GM12878 (cell line): Measurements from ENCODE around the gene RYK. TPM values are rescaled to one million over a fixed set of nuclear protein-coding genes. Genes with fewer than 3 reads are reported as not detected.

Experiments used
- ATAC-seq: fragments of 200-7000 bp; cut with Tn5 transposase; 3 replicates; pipeline ENCODE4 v1.9.1; 2020; ENCODE audit warnings: mild to moderate bottlenecking, moderate library complexity
- BruUV-seq: library from RNA; stranded (reverse); fragments of 400-500 nt; replicated peaks from 2 replicates; lab custom pipeline; 2021; lab: Mats Ljungman, UMichigan
- CTCF ChIA-PET: fragments of 300-600 bp; sonication (Branson Sonifier 250); formaldehyde crosslinking; extraction: SDS; loops from one replicate; lab custom pipeline; 2021; ENCODE audit warnings: inconsistent platforms; lab: Yijun Ruan, JAX
- POLR2A ChIA-PET: fragments of 350-600 bp; formaldehyde crosslinking; extraction: SDS; loops from one replicate; lab custom pipeline; 2021; ENCODE audit warnings: inconsistent platforms; lab: Charles Lee
- RAD21 ChIA-PET: fragments of 300-600 bp; sonication (Branson Sonifier 250); formaldehyde crosslinking; loops from one replicate; lab custom pipeline; 2023; ENCODE audit warnings: antibody characterized with exemption; ENCODE audit not compliant: unreplicated experiment; lab: Charles Lee
- SMC1A ChIA-PET: fragments of 300-600 bp; sonication (Branson Sonifier 250); formaldehyde crosslinking; loops from one replicate; lab custom pipeline; 2023; ENCODE audit not compliant: unreplicated experiment, uncharacterized antibody; lab: Charles Lee
- DNase-seq: peaks from one replicate; pipeline ENCODE4 v3.0.0-alpha.2; 2011; ENCODE audit warnings: low read depth, low spot score
- FAIRE-seq: peaks from 3 replicates; lab custom pipeline; 2011; peaks lifted over from hg19 to GRCh38; lab: Jason Lieb, UNC
- H2AFZ ChIP-seq: 2 replicates; pipeline ENCODE4 v1.6.0; 2011; ENCODE audit warnings: low read depth, low read length, control low read depth; ENCODE audit not compliant: control insufficient read depth
- H3K27ac ChIP-seq: 2 replicates; pipeline ENCODE4 v1.5.1; 2011; ENCODE audit warnings: control low read depth; ENCODE audit not compliant: control insufficient read depth, insufficient read depth
- H3K27me3 ChIP-seq, 2 experiments: replicated peaks in 1 of 2; 2 replicates each; pipeline versions ENCODE4 v1.6.0 to v1.6.1; 2011; ENCODE audit warnings: low read length in 1 of 2; ENCODE audit not compliant: control insufficient read depth in 2 of 2, insufficient read depth in 2 of 2
- H3K36me3 ChIP-seq, 2 experiments: 2 replicates each; pipeline ENCODE4 v1.5.1; 2011; ENCODE audit warnings: low read length in 1 of 2; ENCODE audit not compliant: control insufficient read depth in 2 of 2, insufficient read depth in 2 of 2
- H3K4me1 ChIP-seq: 2 replicates; pipeline ENCODE4 v1.6.1; 2011; ENCODE audit warnings: mild to moderate bottlenecking, low read length, moderate library complexity, mixed read lengths; ENCODE audit not compliant: control insufficient read depth, insufficient read depth
- H3K4me2 ChIP-seq: 2 replicates; pipeline ENCODE4 v1.6.0; 2011; ENCODE audit warnings: control low read depth; ENCODE audit not compliant: control insufficient read depth, insufficient read depth
- H3K4me3 ChIP-seq: fragments of 200-600 bp; sonication (generic); 2 replicates; pipeline ENCODE4 v1.5.1; 2016
- H3K79me2 ChIP-seq: 2 replicates; pipeline ENCODE4 v1.6.0; 2011; ENCODE audit warnings: low read length; ENCODE audit not compliant: control insufficient read depth, insufficient read depth
- H3K9ac ChIP-seq: 2 replicates; pipeline ENCODE4 v1.8.0; 2011; ENCODE audit warnings: low read length, control low read depth, mixed read lengths; ENCODE audit not compliant: control insufficient read depth, insufficient read depth
- H3K9me3 ChIP-seq: replicated peaks from 3 replicates; pipeline ENCODE4 v1.5.1; 2011; ENCODE audit warnings: mild to moderate bottlenecking, low read length; ENCODE audit not compliant: control insufficient read depth, insufficient read depth
- H4K20me1 ChIP-seq: 2 replicates; pipeline ENCODE4 v1.6.0; 2011; ENCODE audit not compliant: control insufficient read depth, insufficient read depth
- E4F1 ChIP-seq: fragments of 450-650 bp; IDR thresholded peaks from 2 replicates; pipeline ENCODE4 v1.6.1; 2018; ENCODE audit warnings: borderline replicate concordance, mild to moderate bottlenecking; ENCODE audit not compliant: partially characterized antibody
- HDGF ChIP-seq: fragments of 450-650 bp; IDR thresholded peaks from 2 replicates; pipeline ENCODE4 v1.6.1; 2016; ENCODE audit warnings: antibody characterized with exemption
- IKZF2 ChIP-seq, 2 experiments: fragments of 450-650 bp; IDR thresholded peaks; 2 replicates each; pipeline ENCODE4 v1.6.1; 2017; ENCODE audit warnings: mild to moderate bottlenecking in 2 of 2, moderate library complexity in 2 of 2
- KAT2A ChIP-seq: conservative IDR thresholded peaks from 2 replicates; pipeline ENCODE4 v1.6.1; 2011; ENCODE audit warnings: low read depth, low read length; ENCODE audit not compliant: control insufficient read depth
- LARP7 ChIP-seq: fragments of 450-650 bp; IDR thresholded peaks from 2 replicates; pipeline ENCODE4 v1.6.1; 2017; ENCODE audit warnings: mild to moderate bottlenecking
- MTA2 ChIP-seq: fragments of 450-650 bp; IDR thresholded peaks from 2 replicates; pipeline ENCODE4 v1.6.1; 2016; ENCODE audit warnings: low read depth, mild to moderate bottlenecking, moderate library complexity
- MYB ChIP-seq: fragments of 150-350 bp; IDR thresholded peaks from 2 replicates; pipeline ENCODE4 v1.6.1; 2014; ENCODE audit warnings: mild to moderate bottlenecking, low read depth, low read length, borderline replicate concordance
- NFYB ChIP-seq: IDR thresholded peaks from 2 replicates; pipeline ENCODE4 v1.6.1; 2011; ENCODE audit warnings: low read depth, mild to moderate bottlenecking, low read length, improper control_type of control experiment, moderate library complexity; ENCODE audit not compliant: insufficient read depth
- NRF1 ChIP-seq: conservative IDR thresholded peaks from 2 replicates; pipeline ENCODE4 v1.6.1; 2011; ENCODE audit warnings: mild to moderate bottlenecking, low read depth, low read length, improper control_type of control experiment
- PML ChIP-seq: IDR thresholded peaks from 2 replicates; pipeline ENCODE4 v1.6.1; 2012; ENCODE audit warnings: low read length, inconsistent platforms
- POLR2AphosphoS2 ChIP-seq: IDR thresholded peaks from 2 replicates; pipeline ENCODE4 v1.6.1; 2011; ENCODE audit warnings: low read depth, mild to moderate bottlenecking, low read length, improper control_type of control experiment, moderate library complexity
- ZNF274 ChIP-seq: IDR thresholded peaks from one replicate; pipeline ENCODE4 v1.8.0; 2011; ENCODE audit not compliant: insufficient read length, insufficient read depth
- WGBS: methylation state at CpG from one replicate; pipeline ENCODE4 v1.1.6; 2016; ENCODE audit warnings: low lambda C conversion rate; ENCODE audit not compliant: insufficient replicate concordance, insufficient coverage; ENCODE audit errors: missing lambda C conversion rate; 5-methylcytosine and 5-hydroxymethylcytosine counted together
- in situ Hi-C: fragments of 300-500 bp; cut with MboI; formaldehyde crosslinking; loops from 9 replicates; pipeline ENCODE4 v1.14.3; 2018; ENCODE audit warnings: mixed read lengths
- intact Hi-C: fragments of 100-400 bp; cut with micrococcal nuclease; formaldehyde crosslinking; loops from one replicate; pipeline ENCODE4 v1.14.2; 2022; ENCODE audit not compliant: unreplicated experiment
- polyA plus RNA-seq, 11 experiments: library from polyadenylated mRNA; depleted of rRNA in 4 of 11; unstranded in 6 of 11; stranded (reverse) in 5 of 11; fragments of >200 nt; fragmentation: Nextera tagmentation in 4 of 11; fragmentation: Illumina TruSeq in 1 of 11; extraction: Ambion mirVana in 4 of 11; extraction: Trizol in 1 of 11; gene quantifications; 1 replicate in 1 of 11; 2 replicates in 10 of 11; pipeline versions ENCODE4 v1.2.1 to v1.2.3, GENCODE V29; 2011 to 2016; ENCODE audit warnings: inconsistent platforms in 2 of 11, missing spikeins in 2 of 11, low read depth in 1 of 11
- total RNA-seq, 4 experiments: library from RNA; depleted of rRNA in 3 of 4; stranded (reverse); fragments of >200 nt in 3 of 4; fragmentation: Illumina TruSeq in 1 of 4; extraction: Trizol in 1 of 4; gene quantifications; 2 replicates each; pipeline versions ENCODE4 v1.2.1 to v1.2.3, GENCODE V29; 2013 to 2021
- TF ChIP-seq, protein P1 (sequence below): fragments of 450-650 bp; IDR thresholded peaks from 2 replicates; pipeline ENCODE4 v1.6.1; 2018; ENCODE audit warnings: mild to moderate bottlenecking, low read depth, moderate library complexity; ENCODE audit not compliant: partially characterized antibody

RYK gene
- total and polyA plus RNA-seq, 10 of the 15 experiments (the other 5 are each of a cell fraction or from before 2014, with no cell fraction given): 2.0 to 25.1 (median 11.1) TPM

GRCh38 chr3:134201201-134202130, 49.2 kb downstream of the RYK start:
- intact Hi-C loops: no loop called here
- POLR2A ChIA-PET: no interaction called here
- no peak overlapping the region for H3K9ac ChIP-seq
- no peaks in the 10 kb centered on the region for H3K27me3 ChIP-seq
- TF ChIP-seq MTA2 (no peak), NFYB (no peak), LARP7 (no peak), HDGF (no peak), ZNF274 (no peak), POLR2AphosphoS2 (no peak), PML (no peak), NRF1 (no peak), MYB (no peak), E4F1 (no peak), IKZF2 (IDR thresholded peaks at IDR 0.05) (no peak), KAT2A (no peak)
- TF ChIP-seq, protein P1, sequence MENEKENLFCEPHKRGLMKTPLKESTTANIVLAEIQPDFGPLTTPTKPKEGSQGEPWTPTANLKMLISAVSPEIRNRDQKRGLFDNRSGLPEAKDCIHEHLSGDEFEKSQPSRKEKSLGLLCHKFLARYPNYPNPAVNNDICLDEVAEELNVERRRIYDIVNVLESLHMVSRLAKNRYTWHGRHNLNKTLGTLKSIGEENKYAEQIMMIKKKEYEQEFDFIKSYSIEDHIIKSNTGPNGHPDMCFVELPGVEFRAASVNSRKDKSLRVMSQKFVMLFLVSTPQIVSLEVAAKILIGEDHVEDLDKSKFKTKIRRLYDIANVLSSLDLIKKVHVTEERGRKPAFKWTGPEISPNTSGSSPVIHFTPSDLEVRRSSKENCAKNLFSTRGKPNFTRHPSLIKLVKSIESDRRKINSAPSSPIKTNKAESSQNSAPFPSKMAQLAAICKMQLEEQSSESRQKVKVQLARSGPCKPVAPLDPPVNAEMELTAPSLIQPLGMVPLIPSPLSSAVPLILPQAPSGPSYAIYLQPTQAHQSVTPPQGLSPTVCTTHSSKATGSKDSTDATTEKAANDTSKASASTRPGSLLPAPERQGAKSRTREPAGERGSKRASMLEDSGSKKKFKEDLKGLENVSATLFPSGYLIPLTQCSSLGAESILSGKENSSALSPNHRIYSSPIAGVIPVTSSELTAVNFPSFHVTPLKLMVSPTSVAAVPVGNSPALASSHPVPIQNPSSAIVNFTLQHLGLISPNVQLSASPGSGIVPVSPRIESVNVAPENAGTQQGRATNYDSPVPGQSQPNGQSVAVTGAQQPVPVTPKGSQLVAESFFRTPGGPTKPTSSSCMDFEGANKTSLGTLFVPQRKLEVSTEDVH: no peak
- no peak overlapping the region for H2AFZ ChIP-seq
- SMC1A ChIA-PET: interaction anchor here (1.0 to 1.2 kb wide), 2 partner anchors 11 to 272 kb away, joined by 3 to 5 read pairs; no protein-coding TSS in a partner anchor
- H3K4me2 ChIP-seq: no peak overlapping the region
- RAD21 ChIA-PET: no interaction called here
- WGBS: 90% methylated on average over 8 of the region's 8 CpGs
- ATAC-seq (no peak), DNase-seq (no peak), FAIRE-seq (no peak)
- H3K4me1 ChIP-seq: no peaks in the 10 kb centered on the region
- H3K79me2 ChIP-seq: no peaks in the 10 kb centered on the region
- in situ Hi-C loops: loop anchor here (25.0 kb wide), 1 partner anchor 1464 kb away; no protein-coding TSS in a partner anchor
- no peak overlapping the region for H3K27ac ChIP-seq
- CTCF ChIA-PET: interaction anchor here (1.3 to 11.1 kb wide), 2 partner anchors 9 to 19 kb away, joined by 3 to 137 read pairs; no protein-coding TSS in a partner anchor
- no peaks in the 10 kb centered on the region for H4K20me1 ChIP-seq
- H3K9me3 ChIP-seq: no peaks in the 10 kb centered on the region
- BruUV-seq: no TSS peak
- H3K36me3 ChIP-seq: no peaks in the 10 kb centered on the region; a peak in 2 of 4 replicates
- no peak overlapping the region for H3K4me3 ChIP-seq
